Hematopoietic multipotent progenitor cell treated with erythropoietin and hydrocortisone succinate and interleukin-3 and kit ligand, for 17 days (in vitro differentiated cells): Measurements from ENCODE around the gene TEX35.
"Not testable (repeated sequence)": the region's sequence is repeated elsewhere in the genome, so short reads cannot be mapped to it uniquely, and the experiment has no call there.

Experiments
- DNase-seq: peaks from one replicate; pipeline ENCODE4 v3.0.0-alpha.2; 2015; ENCODE audit warnings: low spot score

TEX35 gene

DNA sequence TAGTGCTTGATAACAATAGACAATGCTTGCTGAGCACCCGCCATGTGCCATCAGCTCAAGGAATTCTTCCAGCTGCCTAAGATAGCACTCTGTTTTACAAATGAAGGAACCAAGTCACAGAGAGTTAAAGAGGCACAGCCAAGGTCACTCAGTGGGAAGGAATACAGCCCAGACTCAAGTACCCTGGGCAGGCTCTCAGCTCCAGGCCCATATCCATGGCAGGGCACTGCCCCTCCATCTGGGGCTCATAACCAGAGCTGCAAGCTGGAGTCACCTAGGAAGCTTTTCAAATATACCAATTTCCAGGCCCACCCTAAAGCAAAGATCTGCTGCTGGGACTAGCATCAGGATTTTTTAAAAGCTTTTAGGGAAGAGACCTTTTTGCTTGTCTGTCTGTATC lies 17.8 kb upstream of the TEX35 start:
- no peak for DNase-seq

DNA sequence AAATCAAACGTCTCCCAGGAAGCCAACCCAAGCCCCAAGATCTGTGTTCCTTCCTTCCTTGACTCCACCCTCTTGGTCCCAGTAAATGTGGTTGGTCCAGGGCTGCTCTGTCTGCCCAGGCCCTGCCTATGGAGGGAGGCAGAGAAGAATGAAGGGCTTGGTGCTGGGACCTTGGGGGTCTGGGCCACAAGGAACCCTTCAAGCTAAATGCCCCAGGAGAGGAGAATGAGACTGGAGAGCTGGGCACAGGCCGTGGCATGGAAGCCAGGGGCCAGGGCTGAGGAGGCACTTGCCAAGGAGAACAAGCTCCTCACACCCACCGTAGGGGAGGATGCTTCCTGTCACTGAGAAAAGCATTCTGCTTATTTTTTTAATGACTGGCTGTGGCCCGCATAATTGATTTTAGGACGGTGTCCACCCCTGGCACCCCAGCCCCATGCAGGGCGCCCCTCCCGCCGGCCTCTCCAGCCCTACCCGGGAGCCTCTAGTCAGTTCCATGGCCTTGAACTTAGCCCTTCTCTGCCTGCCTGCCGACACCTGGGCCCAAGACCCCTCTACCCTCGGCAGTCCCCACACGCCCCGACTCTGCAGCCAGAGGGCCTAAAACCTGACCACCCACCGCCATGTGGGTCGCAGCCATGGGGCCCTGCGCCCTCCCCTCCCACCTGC lies 17.0 kb upstream of the TEX35 start:
- no peak for DNase-seq

DNA sequence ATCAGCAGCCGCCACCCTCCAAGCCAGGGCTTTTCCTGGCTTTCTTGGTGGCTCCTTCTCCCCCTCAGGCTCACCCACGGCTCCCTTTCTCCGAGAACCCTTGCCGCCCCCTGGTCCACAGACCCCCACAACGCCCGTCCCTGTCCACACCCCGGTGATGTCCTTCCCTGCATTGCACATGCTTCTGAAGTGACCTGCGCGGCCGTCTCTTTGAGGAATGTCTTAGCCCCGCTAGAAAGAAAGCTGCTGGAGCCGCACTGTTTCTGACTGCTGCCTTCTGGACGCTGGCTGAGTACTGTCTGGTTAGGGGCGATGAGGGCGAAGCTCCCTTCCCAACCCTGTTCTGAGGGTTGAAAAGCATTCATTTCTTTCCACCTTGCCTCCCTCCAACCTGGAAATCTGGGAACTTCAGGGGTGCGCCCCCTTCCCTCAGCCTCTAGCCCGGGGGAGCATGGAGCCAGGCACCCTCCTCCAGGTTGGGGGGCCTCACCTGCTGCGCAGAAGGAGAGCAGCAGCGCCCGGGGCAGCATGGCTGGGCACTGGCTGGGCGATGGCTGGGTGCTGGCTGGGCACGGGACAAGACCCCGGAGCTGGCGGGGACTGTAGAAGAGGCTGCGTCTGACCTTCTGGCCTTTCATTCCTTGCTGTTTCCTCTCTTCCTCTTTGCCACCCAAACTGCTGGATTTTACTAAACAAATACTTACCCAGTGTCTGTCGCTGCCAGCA lies 16.3 kb upstream of the TEX35 start, which contains the start of gene CLEC20A:
Gene CLEC20A, minus strand, starts transcription at position 555 of the 726 bp plus-strand sequence. Its CDS starts 25 bp downstream, at position 530.
- no peak for DNase-seq

DNA sequence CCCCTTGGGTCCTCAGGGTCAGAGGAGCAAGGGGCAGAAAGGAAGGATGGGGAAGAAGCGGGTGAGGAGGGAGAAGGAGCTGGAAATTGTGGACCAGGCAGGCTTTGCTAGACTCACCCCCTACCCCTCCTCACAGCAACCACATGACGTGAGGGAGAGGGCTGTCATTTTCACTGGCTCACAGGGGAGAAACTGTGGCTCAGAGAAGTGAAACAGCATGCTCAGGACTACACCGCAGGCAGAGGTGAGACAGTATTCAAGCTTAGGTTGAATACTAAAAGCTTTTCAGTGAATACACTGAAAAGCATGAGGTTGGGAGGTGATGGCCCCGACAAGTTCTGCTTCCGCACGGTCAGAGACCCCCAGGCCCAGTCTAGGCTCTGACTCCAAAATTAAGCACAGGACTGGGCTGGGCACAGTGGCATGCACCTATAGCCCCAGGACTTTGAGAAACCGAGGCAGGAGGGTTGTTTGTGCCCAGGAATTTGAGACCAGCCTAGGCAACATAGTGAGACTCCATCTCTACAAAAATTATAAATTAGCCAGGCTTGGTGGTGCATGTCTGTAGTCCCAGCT lies 14.9 kb upstream of the TEX35 start:
- DNase-seq: no peak

DNA sequence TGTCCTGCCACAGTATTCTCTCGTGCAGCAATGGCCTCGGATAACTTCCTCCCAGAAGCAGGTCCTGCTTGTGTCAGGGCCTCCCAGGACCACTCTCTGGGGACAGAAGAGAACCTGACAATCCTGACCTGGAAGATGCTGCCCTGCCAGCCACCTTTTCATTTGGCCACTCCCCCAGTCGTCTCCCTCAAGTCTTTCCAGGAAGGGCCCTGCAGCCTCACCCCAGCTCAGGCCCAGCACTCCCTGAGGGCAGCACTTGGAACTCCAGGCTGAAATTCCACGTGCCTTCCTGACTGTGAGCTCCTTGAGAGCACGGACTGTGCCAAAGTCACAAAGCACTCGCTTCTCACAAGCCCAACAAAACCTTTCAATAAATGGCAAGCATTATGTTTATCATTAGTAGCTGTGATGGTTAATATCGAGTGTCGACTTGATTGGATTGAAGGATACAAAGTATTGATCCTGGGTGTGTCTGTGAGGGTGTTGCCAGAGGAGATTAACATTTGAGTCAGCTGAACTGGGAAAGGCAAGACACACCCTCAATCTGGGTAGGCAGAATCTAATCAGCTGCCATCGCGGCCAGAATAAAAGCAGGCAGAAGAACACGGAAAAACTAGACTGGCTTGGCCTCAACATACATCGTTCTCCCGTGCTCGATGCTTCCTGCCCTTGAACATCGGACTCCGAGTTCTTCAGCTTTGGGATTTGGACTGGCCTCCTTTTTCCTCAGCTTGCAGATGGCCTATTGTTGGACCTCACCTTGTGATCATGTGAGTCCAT lies 13.8 kb upstream of the TEX35 start:
- DNase-seq: no peak

DNA sequence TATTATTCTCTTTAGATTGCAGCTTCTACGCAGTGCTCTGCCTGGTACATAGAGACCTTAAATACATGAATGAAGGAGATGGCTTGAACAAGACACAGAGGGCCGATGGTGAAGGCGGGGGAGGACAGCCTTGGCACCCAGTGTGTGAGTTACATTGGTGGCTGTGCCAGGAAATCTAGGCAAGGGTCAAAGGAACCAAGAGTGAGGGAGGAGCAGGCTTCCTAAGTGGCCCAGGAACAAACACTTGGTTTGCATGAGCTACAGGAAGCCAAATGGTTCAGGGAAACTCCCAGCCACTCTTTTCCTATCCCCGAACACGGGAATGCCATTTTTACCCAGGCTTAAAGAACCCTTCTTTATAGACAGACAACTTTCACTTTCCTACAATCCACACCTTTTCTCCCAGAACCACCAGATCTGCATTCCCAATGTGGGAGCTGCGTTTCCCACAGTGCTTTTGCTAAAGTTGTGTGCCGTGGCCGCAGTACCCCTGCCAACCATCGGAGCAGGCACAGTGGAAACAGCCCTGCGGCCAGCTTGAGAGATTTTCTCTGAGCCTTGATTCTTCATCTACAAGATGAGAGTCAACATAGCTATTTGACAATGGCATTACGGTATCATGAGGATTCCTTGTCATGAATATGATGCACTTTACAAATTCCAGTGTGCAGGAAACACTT lies 12.7 kb upstream of the TEX35 start:
- no peak for DNase-seq

DNA sequence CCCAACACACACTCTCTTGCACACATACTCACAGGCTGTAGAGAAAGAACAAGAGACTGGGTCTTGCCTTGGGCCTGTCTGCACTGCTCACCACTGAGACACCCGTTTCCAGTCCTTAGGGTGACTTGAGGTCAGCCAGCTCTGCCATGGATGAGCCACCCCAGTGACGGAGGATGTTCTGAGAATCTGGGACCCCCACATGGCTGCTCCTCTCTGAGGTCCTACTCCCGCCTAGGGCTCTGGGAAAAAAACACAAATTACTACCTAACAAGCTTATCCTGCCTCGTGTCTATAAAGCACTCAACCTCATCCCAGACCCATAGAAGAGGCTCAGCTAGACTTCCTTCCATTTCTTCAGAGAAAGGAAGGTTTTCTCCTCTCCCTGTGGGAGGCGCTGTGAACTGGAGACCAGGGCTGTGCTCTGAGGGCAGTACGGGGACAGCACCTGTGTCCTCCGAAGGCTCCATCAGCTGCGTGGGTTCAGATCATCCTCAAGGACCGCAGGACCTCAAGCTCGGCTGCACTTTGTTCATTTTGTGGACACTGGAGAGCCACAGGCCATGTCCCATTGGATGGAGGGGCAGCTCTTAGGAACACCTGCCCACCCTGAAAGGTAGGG lies 11.9 kb upstream of the TEX35 start:
- DNase-seq: no peak

DNA sequence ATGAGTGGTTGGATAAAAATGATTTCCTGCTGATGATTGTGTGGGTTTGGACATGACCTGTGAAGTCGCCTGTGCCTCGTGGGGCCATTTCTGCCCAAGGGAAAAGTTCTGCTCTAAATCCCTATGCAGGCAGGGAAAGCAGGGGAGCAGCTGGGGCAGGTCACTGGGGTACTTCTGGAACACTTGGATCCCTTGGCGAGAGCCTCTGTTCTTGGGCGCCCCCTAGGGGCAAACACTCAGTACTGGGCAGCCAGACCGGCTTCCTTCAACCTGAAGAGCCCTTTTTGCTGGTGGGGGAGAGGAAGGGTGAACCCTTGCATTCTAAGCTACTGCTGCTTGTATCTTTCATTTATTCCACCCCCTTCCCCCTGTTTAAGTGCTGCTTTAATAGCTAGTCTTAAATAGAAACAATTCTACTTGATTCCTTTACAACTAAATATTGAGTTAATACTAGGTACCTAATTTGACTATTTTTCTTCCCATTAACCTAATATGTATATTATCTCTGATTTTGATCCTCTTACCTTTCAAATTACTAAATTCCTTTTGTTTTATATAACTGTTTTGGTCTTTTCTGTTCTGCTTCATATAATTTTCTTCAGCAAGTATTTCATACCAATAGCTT lies 11.1 kb upstream of the TEX35 start:
- peak; percentile 63 for DNase-seq

DNA sequence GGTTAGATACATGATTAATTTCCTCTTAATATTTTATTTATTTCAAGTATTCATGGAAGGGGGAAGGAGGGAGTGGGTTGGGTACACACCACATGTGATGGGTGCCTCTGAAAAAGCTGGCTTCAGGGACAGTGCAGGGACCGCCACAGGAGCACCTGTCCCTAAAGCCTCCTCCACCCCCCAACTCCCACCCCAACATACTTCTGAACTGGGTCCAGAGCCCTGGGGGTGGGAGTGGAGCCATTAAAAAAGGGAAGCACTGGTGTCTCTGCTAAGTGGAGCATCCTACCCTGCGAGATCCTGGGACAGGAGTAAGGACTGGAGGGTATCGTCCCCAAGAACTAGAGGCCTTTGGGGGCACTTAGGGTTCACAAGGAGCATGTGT lies 10.6 kb upstream of the TEX35 start:
- DNase-seq: no peak

DNA sequence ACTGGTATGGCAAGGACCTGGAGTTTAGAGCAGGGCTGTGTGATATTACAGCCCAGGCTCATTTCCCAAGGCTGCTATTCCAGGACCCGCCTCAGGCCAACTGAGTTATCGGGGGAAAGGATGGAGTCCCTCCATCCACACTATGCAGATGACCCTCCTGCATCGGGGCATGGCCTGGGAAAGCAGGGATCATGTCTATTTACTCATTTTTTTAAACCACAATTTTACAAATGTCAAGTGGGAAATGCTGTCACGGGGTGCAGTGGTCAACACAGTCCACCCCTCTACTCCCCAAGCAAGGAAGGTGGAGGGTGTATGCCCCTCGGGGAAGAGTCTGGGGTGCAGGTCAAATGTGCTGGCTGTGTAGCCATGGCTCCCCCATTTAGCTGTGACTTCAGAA lies 10.1 kb upstream of the TEX35 start:
- DNase-seq: no peak

DNA sequence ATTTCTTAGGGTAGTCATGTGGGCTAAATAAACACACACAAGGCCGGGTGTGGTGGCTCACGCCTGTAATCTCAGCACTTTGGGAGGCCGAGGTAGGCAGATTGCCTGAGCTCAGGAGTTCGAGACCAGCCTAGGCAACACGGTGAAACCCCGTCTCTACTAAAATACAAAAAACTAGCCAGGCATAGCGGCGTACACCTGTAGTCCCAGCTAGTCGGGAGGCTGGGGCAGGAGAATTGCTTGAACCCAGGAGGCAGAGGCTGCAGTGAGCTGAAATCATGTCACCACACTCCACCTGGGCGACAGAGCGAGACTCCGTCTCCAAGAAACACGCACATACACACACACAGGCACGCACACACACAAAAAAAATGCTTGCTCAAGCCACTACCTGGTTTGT lies 9.6 kb upstream of the TEX35 start:
- DNase-seq: not testable (repeated sequence)

DNA sequence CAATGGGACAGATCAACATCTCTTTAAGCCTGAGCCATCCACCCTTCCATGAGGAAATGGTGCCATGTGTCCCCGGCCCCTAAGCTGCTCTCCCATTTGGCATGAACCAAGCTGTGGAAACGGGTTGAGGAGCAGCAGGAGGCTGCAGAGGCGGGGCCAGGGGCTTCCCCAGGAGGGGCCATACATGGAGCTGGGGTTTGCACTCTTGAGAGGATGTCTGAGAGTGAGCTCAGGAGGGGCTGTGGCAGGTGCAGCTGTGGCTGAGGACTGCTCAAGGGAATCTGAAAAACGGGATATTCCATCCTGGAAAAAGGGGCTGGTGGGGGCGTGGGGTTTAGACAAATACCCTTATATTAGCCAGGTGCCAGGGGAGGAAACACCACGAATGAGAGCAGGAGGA lies 9.1 kb upstream of the TEX35 start:
- no peak for DNase-seq

DNA sequence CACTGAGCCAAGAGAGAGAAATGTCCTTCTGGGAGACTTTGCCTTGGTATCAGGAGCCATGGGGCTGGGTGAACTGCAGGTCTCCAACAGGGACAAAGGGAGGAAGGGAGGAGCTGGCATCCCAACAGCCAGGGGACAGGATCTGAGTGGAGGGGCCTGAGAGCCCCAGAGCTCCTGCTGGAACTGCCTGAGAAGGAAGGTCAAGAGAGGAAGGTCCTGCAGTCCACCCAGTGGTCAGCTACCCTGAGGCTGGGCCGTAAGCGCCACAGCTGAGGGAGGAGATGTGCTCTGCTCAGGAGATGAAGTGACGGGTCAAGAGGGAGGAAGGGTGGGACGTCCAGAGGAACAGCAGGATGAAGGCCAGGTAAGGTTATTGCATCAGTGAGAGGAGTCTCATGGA lies 8.6 kb upstream of the TEX35 start:
- DNase-seq: no peak

DNA sequence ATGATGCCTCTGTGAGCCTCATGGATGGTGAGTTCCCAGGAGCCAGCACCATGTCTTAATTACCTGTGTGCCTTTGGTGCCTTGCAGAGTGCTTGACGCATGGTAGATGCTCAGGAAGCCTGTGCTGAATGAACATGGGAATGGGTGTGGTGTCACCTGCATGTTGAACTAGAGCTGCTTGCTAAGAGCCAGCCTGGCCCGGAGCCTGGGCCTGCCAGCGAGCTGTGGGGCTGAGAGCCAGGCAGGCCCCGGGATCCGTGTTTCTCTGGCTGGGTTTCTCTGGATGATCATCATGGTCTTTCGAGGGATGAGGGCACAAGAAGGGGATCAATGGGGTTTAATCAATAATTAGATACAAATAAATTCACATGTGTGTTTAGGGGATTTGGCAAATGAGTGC lies 6.7 kb upstream of the TEX35 start:
- DNase-seq: no peak

DNA sequence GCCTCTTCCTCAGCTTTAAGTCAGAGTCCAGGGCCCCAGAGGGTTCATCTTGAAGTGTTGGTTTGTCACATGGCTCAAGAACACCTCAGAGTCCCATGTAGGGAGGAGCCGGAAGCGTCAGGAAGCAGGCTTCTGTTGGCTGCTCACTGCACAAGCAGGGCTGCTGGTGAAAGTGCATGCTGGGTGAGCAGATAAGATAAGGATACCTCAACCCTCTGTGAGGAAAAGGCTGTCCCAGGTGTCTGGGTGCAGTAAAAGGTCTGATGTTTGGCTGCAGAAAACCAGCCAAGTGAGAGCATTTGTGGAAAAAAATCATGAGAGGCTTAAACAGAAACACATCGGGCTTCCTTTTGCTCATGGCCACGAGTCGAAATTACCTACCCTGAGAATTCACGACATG lies 6.2 kb upstream of the TEX35 start:
- DNase-seq: no peak

DNA sequence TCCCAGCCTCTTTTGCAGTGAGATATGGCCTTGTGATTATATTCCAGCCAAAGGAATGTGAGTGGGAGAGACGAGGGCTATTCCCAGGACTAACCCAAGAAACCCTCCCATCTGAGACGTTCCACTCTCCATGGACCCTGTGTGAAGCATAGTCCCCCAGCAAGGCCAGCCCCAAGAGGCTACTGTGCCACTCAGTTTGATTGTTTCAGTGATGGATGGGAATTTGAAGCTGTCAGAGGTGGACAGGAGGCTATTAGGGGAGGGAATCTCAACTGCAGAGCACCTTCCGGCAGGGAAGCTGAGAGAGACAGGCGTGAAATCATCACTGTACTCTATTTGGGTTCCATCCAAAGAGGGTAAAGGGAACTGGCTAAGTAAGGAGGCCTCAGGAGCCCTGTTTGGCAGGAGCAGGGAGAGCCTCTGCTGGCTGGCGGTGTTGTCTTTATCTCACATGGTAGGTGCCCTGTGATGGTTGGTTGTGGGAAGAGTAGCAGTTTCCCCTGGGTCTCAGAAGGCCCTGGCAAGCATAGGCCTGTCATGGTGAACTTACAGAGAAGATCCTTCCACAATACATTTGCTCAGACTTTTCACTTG lies 3.4 kb upstream of the TEX35 start:
- no peak for DNase-seq

DNA sequence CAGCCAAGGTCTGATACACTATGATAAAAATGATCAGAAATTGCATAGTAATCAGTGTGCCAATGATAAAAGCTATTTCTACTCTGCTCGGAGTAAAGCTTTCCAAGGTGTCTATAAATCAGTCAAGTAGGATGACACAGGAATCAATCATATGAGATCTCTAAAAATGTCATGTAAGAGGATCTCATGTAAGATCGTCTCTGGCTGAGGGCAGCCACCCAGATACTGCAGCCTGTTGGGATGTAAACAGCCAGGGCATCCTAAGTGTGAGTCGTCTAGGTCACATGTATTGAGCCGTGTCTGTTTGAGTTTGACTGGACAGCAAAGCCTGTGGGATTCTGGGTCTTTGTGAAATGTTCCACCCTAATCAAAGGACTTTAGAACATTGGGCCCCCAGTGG lies 2.8 kb upstream of the TEX35 start:
- no peak for DNase-seq

DNA sequence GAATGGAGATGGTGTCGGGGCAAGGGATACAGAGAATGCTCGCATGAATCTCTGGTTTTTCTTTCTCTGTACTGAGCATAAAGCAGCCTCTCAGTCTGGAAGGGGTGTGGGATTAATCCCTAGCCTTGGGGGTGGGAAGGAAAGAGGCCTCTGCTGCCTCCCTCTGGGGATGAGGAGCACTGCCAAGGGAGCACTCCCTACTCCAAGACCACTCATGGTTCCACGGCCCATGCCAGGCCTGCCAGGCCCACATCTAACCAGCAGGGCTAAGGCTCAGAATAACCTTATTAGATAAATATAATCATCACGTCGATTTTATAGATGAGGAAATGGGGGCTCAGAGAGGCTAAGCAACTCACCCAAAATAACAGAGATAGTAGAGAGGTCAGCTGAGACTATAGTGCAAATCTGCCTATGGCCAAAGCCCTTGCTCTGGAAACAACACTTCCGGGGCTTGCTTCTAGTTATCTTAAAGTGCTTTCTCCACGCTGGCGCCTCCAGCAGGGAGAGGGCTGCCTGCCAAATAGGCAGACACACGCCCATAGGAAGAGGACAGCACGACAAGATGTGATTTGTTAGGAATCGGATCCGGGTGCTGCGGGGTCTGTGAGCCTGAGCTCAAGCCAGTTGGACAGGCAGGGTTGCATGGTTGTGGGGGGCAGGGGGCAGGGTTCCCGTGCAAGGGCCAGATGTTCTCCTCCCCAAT lies 522 bp downstream of the TEX35 start:
- DNase-seq: no peak

DNA sequence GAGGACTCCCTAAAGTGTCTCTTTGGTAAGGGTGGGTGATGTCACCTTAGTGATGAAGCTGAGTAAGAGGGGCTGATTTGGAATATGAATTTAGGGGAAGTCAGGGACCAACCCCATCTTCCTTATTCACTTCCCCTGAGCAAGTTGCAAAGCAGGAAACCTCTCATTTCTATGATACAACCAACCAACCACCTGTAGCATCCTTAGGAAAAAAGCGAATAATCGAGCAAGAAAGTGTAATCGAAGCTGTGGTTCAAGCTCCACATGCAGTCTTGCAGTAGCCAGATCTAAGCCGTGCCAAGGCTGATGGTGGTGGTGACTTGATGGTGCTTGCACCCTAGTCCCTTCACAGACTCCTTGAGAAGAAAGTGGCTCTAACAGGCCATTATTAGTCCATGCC lies 3.2 kb downstream of the TEX35 start:
- no peak for DNase-seq

DNA sequence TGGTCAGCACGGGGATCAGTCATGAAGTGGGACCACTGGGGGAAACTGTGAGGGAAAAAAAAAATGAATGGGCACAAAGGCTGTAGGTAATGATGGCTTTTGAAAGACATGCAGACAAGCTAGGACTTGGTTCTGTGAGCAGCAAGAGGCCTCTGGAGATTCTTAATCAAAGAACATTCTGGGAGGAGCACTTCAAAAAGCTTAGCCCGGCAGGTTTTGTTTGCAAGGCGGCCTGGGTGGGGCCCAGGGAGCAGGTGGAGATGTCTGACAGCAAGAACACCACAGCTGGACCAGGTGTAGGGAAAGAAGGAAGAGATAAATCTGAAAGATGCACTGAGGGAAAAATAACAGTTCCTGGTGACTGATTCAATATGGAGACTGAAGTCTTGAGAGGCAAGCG lies 6.0 kb downstream of the TEX35 start:
- DNase-seq: no peak
